DMS79 (cell line): Measurements from ENCODE around the gene DLL4.

Experiments
- DNase-seq: peaks from one replicate; lab custom pipeline; 2025; lab: John Stamatoyannopoulos, UW

Gene DLL4

DNA sequence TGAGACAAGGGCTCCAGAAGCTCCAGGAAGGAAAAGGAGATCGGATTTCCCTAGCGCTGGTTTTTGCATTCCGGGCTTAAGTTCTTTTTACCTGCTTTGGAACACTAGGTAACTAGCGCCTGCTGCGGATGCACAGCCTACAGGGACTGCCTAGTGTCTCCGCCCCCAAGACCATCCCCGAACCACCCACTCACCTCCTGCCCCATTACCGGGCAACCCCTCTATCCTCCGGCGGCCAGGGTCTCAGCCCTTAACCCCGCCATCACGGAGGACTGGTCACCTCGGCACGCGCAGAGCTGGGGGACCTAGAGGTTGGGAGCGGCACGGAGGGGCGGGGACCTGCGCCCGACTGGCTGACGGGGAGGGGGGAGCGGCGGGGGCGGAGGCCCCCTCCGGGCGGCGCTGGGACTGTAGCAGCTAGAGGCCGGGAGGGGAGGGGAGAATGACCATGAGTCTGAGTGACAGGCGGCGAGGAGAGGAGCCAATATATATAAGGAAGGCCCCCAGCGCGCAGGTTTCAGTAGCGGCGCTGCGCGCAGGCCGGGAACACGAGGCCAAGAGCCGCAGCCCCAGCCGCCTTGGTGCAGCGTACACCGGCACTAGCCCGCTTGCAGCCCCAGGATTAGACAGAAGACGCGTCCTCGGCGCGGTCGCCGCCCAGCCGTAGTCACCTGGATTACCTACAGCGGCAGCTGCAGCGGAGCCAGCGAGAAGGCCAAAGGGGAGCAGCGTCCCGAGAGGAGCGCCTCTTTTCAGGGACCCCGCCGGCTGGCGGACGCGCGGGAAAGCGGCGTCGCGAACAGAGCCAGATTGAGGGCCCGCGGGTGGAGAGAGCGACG lies at the start of gene DLL4:
TSS of gene DLL4 (plus strand) at position 520 of the 839 bp plus-strand sequence. CDS start 329 bp downstream, outside the sequence.
- peak; percentile 34 for DNase-seq

DNA sequence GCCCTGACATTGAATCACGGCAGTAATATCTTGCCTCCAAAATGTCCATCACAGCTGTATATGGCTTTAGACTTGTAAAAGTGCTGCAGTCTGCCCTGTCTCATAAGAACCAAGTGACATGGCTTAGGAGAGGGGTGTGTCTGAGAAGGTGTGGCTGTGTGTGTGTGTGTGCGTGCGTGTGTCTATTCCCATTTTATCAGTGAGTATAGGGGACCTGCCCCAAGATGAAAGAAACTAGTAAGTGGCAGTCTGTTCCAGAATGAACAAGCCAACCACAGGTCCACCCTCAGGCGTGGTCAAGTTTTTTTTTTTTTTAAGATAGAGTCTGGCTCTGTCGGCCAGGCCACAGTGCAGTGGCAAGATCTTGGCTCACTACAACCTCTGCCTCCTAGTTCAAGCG lies 49.5 kb upstream of the DLL4 start:
- DNase-seq = no peak

GRCh38 chr15:40881351-40881750 lies 47.8 kb upstream of the DLL4 start:
- no peak for DNase-seq

GRCh38 chr15:40886586-40886985 lies 42.6 kb upstream of the DLL4 start:
- no peak for DNase-seq

GRCh38 chr15:40889112-40889511 lies 40.0 kb upstream of the DLL4 start:
- DNase-seq = no peak

DNA sequence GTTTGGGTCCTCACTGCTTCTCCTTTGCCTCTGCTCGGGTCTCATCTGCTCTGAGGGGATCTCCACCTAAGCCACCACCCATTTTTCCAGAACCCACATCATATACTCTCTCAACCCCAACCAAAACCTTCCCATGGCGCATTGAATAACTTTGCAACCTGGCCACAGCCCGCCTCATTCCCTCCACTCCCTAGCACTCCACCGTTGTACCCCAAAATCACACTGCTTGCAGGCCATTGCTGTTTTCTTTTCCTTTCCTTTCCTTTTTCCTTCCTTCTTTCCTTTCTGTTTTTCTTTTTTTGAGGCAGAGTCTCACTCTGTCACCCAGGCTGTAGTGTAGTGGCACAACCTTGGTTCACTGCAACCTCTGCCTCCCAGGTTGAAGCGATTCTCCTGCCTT lies 38.0 kb upstream of the DLL4 start:
- DNase-seq = no peak

DNA sequence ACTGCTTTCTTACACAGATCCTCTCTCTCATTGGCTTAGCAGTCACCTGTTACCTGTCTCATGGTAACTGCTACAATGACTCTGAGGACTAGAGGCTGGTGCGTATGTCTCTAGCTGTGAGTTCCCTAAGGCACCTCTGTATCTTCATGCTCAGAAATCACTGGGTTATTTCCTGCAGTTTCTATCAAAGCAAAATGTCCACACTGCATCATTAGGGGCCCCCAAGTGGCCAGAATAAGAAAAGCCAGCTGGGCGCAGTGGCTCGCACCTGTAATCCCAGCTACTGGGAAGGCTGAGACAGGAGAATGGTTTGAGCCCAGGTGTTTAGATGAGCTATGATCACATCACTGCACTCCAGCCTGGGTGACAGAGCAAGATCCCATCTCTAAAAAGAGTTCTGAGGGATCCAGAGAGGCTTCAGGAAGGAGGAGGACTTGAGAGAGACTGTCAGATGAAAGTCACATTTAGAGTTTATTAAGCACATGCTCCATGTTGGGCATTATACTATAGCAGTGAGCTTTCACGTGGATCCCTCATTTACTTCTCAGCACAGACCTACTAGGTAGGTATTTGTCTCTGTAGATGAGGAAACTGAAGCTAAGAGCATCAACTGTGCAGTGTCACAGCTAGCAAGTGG lies 37.2 kb upstream of the DLL4 start:
- DNase-seq = peak; percentile 9

GRCh38 chr15:40892447-40893012 lies 36.6 kb upstream of the DLL4 start:
- no peak for DNase-seq

GRCh38 chr15:40893019-40893670 lies 36.0 kb upstream of the DLL4 start:
- no peak for DNase-seq

GRCh38 chr15:40893733-40894680 lies 35.1 kb upstream of the DLL4 start, which contains the start of gene VPS18:
TSS of gene VPS18 (plus strand) at chr15:40894450. CDS start at chr15:40894769, 319 bp downstream.
- peak; percentile 60 for DNase-seq

- DNase-seq = no peak
Observed at GRCh38 chr15:40894681-40895448, 34.3 kb upstream of the DLL4 start.

GRCh38 chr15:40899536-40900207 lies 29.5 kb upstream of the DLL4 start:
- DNase-seq = no peak

DNA sequence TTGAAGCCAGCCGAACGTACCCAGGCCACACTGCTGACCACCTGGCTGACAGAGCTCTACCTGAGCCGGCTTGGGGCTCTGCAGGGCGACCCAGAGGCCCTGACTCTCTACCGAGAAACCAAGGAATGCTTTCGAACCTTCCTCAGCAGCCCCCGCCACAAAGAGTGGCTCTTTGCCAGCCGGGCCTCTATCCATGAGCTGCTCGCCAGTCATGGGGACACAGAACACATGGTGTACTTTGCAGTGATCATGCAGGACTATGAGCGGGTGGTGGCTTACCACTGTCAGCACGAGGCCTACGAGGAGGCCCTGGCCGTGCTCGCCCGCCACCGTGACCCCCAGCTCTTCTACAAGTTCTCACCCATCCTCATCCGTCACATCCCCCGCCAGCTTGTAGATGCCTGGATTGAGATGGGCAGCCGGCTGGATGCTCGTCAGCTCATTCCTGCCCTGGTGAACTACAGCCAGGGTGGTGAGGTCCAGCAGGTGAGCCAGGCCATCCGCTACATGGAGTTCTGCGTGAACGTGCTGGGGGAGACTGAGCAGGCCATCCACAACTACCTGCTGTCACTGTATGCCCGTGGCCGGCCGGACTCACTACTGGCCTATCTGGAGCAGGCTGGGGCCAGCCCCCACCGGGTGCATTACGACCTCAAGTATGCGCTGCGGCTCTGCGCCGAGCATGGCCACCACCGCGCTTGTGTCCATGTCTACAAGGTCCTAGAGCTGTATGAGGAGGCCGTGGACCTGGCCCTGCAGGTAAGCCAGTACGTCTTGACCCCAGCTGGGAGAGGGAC lies 28.7 kb upstream of the DLL4 start:
- no peak for DNase-seq

DNA sequence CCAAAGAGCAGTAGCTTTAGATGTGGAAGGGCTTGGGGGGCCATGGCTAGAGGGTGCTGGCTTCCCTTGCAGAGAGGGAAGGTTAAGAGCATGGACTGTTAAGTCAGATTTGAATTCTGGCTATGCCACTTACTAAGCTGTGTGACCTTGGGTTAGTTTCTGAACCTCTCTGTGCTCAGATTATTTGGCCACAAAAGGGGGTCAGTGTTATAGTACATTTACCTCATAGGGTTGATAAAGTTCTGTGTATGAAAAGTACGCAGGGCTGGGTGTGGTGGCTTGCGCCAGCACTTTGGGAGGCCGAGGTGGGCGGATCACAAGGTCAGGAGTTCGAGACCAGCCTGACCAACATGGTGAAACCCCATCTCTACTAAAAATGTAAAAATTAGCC lies 28.1 kb upstream of the DLL4 start:
- no peak for DNase-seq

GRCh38 chr15:40902605-40903561 lies 26.3 kb upstream of the DLL4 start:
- DNase-seq = no peak

- no peak for DNase-seq
Observed at GRCh38 chr15:40904552-40905201, 24.5 kb upstream of the DLL4 start.
